HG03469 (cell line): ENCODE data around the gene PVALEF.

Source experiments
- ATAC-seq: cut with Tn5 transposase; IDR thresholded peaks from one replicate; pipeline ENCODE4 v1.9.1; 2021; ENCODE audit warnings: mild to moderate bottlenecking, moderate library complexity, moderate number of reproducible peaks; ENCODE audit not compliant: unreplicated experiment

Gene PVALEF

GRCh38 chr17:81194941-81195901, 29.9 kb downstream of the PVALEF start:
- no peak for ATAC-seq

- no peak for ATAC-seq
Observed at GRCh38 chr17:81195941-81196495, 30.7 kb downstream of the PVALEF start.

- ATAC-seq, result no peak
Observed at GRCh38 chr17:81196505-81197408, 31.4 kb downstream of the PVALEF start.

- no peak for ATAC-seq
Observed at GRCh38 chr17:81197409-81197795, 32.1 kb downstream of the PVALEF start.

GRCh38 chr17:81197831-81198490, 32.7 kb downstream of the PVALEF start:
- no peak for ATAC-seq

- no peak for ATAC-seq
Observed at GRCh38 chr17:81198826-81199481, 33.6 kb downstream of the PVALEF start.

GRCh38 chr17:81199482-81199830, 34.1 kb downstream of the PVALEF start:
- no peak for ATAC-seq

- ATAC-seq, result no peak
Observed at GRCh38 chr17:81200201-81200600, 34.9 kb downstream of the PVALEF start.

GRCh38 chr17:81200695-81201580, 35.6 kb downstream of the PVALEF start:
- ATAC-seq, result no peak

- no peak for ATAC-seq
Observed at GRCh38 chr17:81202318-81202717, 37.0 kb downstream of the PVALEF start.

- ATAC-seq, result no peak
Observed at GRCh38 chr17:81203136-81203535, 37.8 kb downstream of the PVALEF start.

- no peak for ATAC-seq
Observed at GRCh38 chr17:81204578-81204977, 39.3 kb downstream of the PVALEF start.

GRCh38 chr17:81206166-81206565, 40.9 kb downstream of the PVALEF start:
- ATAC-seq, result no peak

GRCh38 chr17:81206657-81207056, 41.4 kb downstream of the PVALEF start:
- ATAC-seq, result no peak

GRCh38 chr17:81207610-81208581, 42.6 kb downstream of the PVALEF start:
- no peak for ATAC-seq

GRCh38 chr17:81208651-81209050, 43.3 kb downstream of the PVALEF start:
- no peak for ATAC-seq

GRCh38 chr17:81209141-81209540, 43.8 kb downstream of the PVALEF start:
- ATAC-seq, result no peak

- no peak for ATAC-seq
Observed at GRCh38 chr17:81210466-81210865, 45.2 kb downstream of the PVALEF start.
